ENCODE data around the gene PIK3R1.

GRCh38 chr5:68265347-68265746, 49.8 kb downstream of the PIK3R1 start:
- TF ChIP-seq CTCF (IDR thresholded peaks at IDR 0.05) (no peak), POLR2A (IDR thresholded peaks at IDR 0.05) (no peak)

Measured in body of pancreas (tissue), 4 donors.